HepG2 (cell line): ENCODE data around the gene PLA1A. TPM values are rescaled to one million over a fixed set of nuclear protein-coding genes. Genes with fewer than 3 reads are reported as not detected.

Experiments used
- ATM ChIP-seq: fragments of 450-650 bp; IDR thresholded peaks from 2 replicates; pipeline ENCODE4 v1.7.1; 2017; ENCODE audit warnings: mild to moderate bottlenecking, borderline replicate concordance
- CBX5 ChIP-seq: sonication (generic); formaldehyde crosslinking; IDR thresholded peaks from 2 replicates; pipeline ENCODE4 v1.4.0; 2020; ENCODE audit warnings: missing genetic modification reagents, borderline replicate concordance
- CTCF ChIP-seq: sonication (generic); formaldehyde crosslinking; IDR thresholded peaks from 2 replicates; pipeline ENCODE4 v1.5.0; 2020; ENCODE audit warnings: mild to moderate bottlenecking, missing genetic modification reagents, moderate library complexity
- ELF1 ChIP-seq: sonication (generic); formaldehyde crosslinking; IDR thresholded peaks from 2 replicates; pipeline ENCODE4 v1.4.0; 2020; ENCODE audit warnings: missing genetic modification reagents
- ESRRA ChIP-seq: sonication (generic); formaldehyde crosslinking; IDR thresholded peaks from 2 replicates; pipeline ENCODE4 v1.5.1; 2020; ENCODE audit warnings: mild to moderate bottlenecking, low read depth, missing genetic modification reagents
- ETV5 ChIP-seq: IDR thresholded peaks from 2 replicates; pipeline ENCODE4 v1.6.1; 2018; ENCODE audit warnings: missing biosample characterization, missing genetic modification reagents, inconsistent platforms, borderline replicate concordance
- ETV6 ChIP-seq: sonication (generic); formaldehyde crosslinking; conservative IDR thresholded peaks from 2 replicates; pipeline ENCODE4 v1.4.0; 2020; ENCODE audit warnings: missing genetic modification reagents
- GMEB1 ChIP-seq: sonication (generic); formaldehyde crosslinking; IDR thresholded peaks from 2 replicates; pipeline ENCODE4 v1.5.1; 2020; ENCODE audit warnings: missing genetic modification reagents, mild to moderate bottlenecking, borderline replicate concordance
- HNRNPUL1 ChIP-seq: fragments of 200-400 bp; formaldehyde crosslinking; IDR thresholded peaks from 2 replicates; pipeline ENCODE4 v1.6.1; 2017; ENCODE audit warnings: low read depth, mild to moderate bottlenecking, low read length, moderate library complexity
- PRMT3 ChIP-seq: sonication (generic); formaldehyde crosslinking; IDR thresholded peaks from 2 replicates; pipeline ENCODE4 v1.8.1; 2022; ENCODE audit warnings: low read depth, mild to moderate bottlenecking, moderate library complexity, missing genetic modification reagents, borderline replicate concordance
- SMAD1 ChIP-seq: sonication (generic); formaldehyde crosslinking; IDR thresholded peaks from 2 replicates; pipeline ENCODE4 v1.4.0; 2020; ENCODE audit warnings: missing genetic modification reagents, low read depth, mild to moderate bottlenecking, borderline replicate concordance
- TBX2 ChIP-seq: sonication (generic); formaldehyde crosslinking; IDR thresholded peaks from 2 replicates; pipeline ENCODE4 v1.5.0; 2020; ENCODE audit warnings: missing genetic modification reagents, mild to moderate bottlenecking, borderline replicate concordance
- TCF12 ChIP-seq, 2 experiments: fragments of 450-650 bp in 1 of 2; sonication (generic) in 1 of 2; formaldehyde crosslinking in 1 of 2; IDR thresholded peaks; 2 replicates each; pipeline versions ENCODE4 v1.6.1 to v1.8.0; 2017 to 2022; ENCODE audit warnings: antibody characterized with exemption in 1 of 2, mild to moderate bottlenecking in 1 of 2, missing genetic modification reagents in 1 of 2, moderate library complexity in 1 of 2
- THAP7 ChIP-seq: sonication (generic); formaldehyde crosslinking; IDR thresholded peaks from 2 replicates; pipeline ENCODE4 v1.8.1; 2023; ENCODE audit warnings: mild to moderate bottlenecking, missing genetic modification reagents
- ZEB1 ChIP-seq: IDR thresholded peaks from 2 replicates; pipeline ENCODE4 v1.6.1; 2012; ENCODE audit warnings: mild to moderate bottlenecking, low read depth, inconsistent platforms; ENCODE audit not compliant: insufficient replicate concordance
- ZNF232 ChIP-seq: sonication (generic); formaldehyde crosslinking; IDR thresholded peaks from 2 replicates; pipeline ENCODE4 v1.4.0; 2020; ENCODE audit warnings: missing genetic modification reagents, borderline replicate concordance
- ZNF33A ChIP-seq: sonication (generic); formaldehyde crosslinking; IDR thresholded peaks from 2 replicates; pipeline ENCODE4 v1.5.1; 2020; ENCODE audit warnings: missing genetic modification reagents, mild to moderate bottlenecking, moderate library complexity, borderline replicate concordance
- ZNF446 ChIP-seq: sonication (generic); formaldehyde crosslinking; IDR thresholded peaks from 2 replicates; pipeline ENCODE4 v1.5.0; 2020; ENCODE audit warnings: mild to moderate bottlenecking, missing genetic modification reagents
- ZNF687 ChIP-seq: sonication (generic); formaldehyde crosslinking; IDR thresholded peaks from 2 replicates; pipeline ENCODE4 v1.5.1; 2020; ENCODE audit warnings: mild to moderate bottlenecking, missing genetic modification reagents, moderate library complexity
- ZNF768 ChIP-seq: sonication (generic); formaldehyde crosslinking; IDR thresholded peaks from 2 replicates; pipeline ENCODE4 v1.4.0; 2020; ENCODE audit warnings: missing genetic modification reagents
- polyA plus RNA-seq, 8 experiments: library from polyadenylated mRNA; depleted of rRNA in 3 of 8; stranded (reverse) in 7 of 8; unstranded in 1 of 8; fragments of >200 nt; fragmentation: Illumina TruSeq in 4 of 8; extraction: Trizol in 4 of 8; gene quantifications; 2 replicates each; pipeline versions ENCODE4 v1.2.1 to v1.2.3, GENCODE V29; 2011 to 2016; ENCODE audit warnings: low read depth in 4 of 8, missing spikeins in 1 of 8, mixed read lengths in 1 of 8; ENCODE audit not compliant: insufficient read depth in 1 of 8
- total RNA-seq, 5 experiments: library from RNA; depleted of rRNA; stranded (reverse); fragments of >200 nt; fragmentation: Illumina TruSeq; extraction: Trizol; gene quantifications; 2 replicates each; pipeline ENCODE4 v1.2.3, GENCODE V29; 2016; ENCODE audit warnings: low read depth in 1 of 5

PLA1A gene
- total and polyA plus RNA-seq, 2 of the 13 experiments (the other 11 are each of a cell fraction or from before 2014, with no cell fraction given), result 0.11 to 0.18 TPM

GRCh38 chr3:119676771-119677640, 79.3 kb downstream of the PLA1A start, which contains the start of gene COX17 (continued):
- peak; percentile 83 for TF ChIP-seq ZEB1
- no peak for TF ChIP-seq ATM
- TF ChIP-seq CBX5 (CRISPR knock-in tag), result no peak
- no peak for TF ChIP-seq PRMT3
- TF ChIP-seq GMEB1 (CRISPR knock-in tag), result peak; percentile 72; the same call in 1 of the 2 replicates
- TF ChIP-seq SMAD1, result no peak
- TF ChIP-seq THAP7 (CRISPR knock-in tag), result peak; percentile 51; the same call in 1 of the 2 replicates
- TF ChIP-seq HNRNPUL1, result no peak
- TF ChIP-seq TBX2 (CRISPR knock-in tag), result peak; percentile 87
- TF ChIP-seq ETV5 (CRISPR knock-in tag), result peak; percentile 77
- TF ChIP-seq ZNF232 (CRISPR knock-in tag), result no peak
- TF ChIP-seq ETV6, result peak; percentile 62; the same call in 1 of the 2 replicates
- TF ChIP-seq TCF12 (IDR thresholded peaks at IDR 0.05), result no peak
- no peak for TF ChIP-seq TCF12 (CRISPR knock-in tag; IDR thresholded peaks at IDR 0.05)
- peak; percentile 58; the same call in 1 of the 2 replicates for TF ChIP-seq ZNF768 (CRISPR knock-in tag)
- TF ChIP-seq ELF1 (CRISPR knock-in tag), result peak; percentile 95
- TF ChIP-seq ZNF446 (CRISPR knock-in tag), result no peak
- no peak for TF ChIP-seq ZNF33A
- no peak for TF ChIP-seq CTCF (CRISPR knock-in tag)
- peak; percentile 91 for TF ChIP-seq ZNF687 (CRISPR knock-in tag)
- TF ChIP-seq ESRRA (CRISPR knock-in tag), result peak; percentile 29; the same call in 1 of the 2 replicates
